ENCODE results near the gene AGO3. TPM values are rescaled to one million over a fixed set of nuclear protein-coding genes. Genes with fewer than 3 reads are reported as not detected.

The AGO3 gene
- polyA plus RNA-seq, 2 of the 4 experiments (the other 2 are of a cell fraction), result 3.8 to 14.7 TPM

DNA sequence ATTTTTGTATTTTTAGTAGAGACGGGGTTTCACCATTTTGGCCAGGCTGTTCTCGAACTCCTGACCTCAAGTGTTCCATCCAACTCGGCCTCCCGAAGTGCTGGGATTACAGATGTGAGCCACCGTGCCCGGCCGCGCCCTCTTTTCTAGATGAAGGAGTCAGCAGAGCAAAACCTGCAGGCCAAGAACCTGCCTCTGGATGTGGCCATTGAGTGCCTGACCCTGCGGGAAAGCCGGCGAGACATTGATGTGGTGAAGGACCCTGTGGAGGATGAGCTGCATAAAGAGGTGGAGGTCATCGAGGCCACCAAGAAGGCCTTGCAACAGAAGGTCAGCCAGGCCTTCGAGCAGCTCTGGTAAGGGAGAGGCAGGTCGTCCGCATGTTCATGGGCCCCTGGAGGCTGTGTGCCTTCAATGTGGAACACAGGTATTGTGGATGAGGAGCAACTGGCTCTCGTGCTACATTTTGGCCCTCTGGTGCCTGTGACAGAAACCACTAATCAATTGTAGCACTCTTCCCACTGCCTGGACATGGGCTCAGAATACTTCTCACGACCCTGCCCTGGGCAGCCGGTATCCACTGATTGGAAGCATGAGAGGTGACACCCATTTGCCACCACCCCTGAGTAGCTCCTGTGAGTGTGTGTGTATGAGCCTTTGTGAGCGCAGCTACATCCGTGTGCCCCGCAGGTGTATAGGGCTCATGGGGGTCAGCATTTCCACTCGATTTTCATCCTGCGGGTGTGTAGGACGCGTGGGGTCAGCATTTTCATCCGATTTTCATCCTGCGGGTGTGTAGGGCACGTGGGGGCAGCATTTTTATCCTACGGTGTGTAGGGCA lies 155.0 kb downstream of the AGO3 start:
- DNase-seq (ENCODE audit: low read depth in 1 of 2, low spot score in 1 of 2) (no peak), FAIRE-seq (no peak), ATAC-seq (no peak)
- 81% methylated on average over 21 of the region's 29 CpGs for WGBS (ENCODE audit: missing lambda C conversion rate)
- Histone ChIP-seq H3K9me3 (no peaks in the 10 kb centered on the region), H3K4me3 (no peak overlapping the region), H3K4me1 (peaks cover 6% of the 10 kb centered on the region), H3K4me2 (no peak overlapping the region), H3K27ac (no peak overlapping the region)
- no peak for TF ChIP-seq POLR2AphosphoS2 (conservative IDR thresholded peaks at IDR 0.05; ENCODE audit: low read length)
- no peak for TF ChIP-seq SMC3 (IDR thresholded peaks at IDR 0.05)
- no peak for TF ChIP-seq FOXS1 (CRISPR knock-in tag; IDR thresholded peaks at IDR 0.05)
- ChIA-PET POLR2A (no interaction called here), CTCF (interaction anchor here (0.8 to 2.6 kb wide), 4 partner anchors 11 to 257 kb away, joined by 3 to 11 read pairs (median 3); partner anchors contain the start of gene AGO1)

DNA sequence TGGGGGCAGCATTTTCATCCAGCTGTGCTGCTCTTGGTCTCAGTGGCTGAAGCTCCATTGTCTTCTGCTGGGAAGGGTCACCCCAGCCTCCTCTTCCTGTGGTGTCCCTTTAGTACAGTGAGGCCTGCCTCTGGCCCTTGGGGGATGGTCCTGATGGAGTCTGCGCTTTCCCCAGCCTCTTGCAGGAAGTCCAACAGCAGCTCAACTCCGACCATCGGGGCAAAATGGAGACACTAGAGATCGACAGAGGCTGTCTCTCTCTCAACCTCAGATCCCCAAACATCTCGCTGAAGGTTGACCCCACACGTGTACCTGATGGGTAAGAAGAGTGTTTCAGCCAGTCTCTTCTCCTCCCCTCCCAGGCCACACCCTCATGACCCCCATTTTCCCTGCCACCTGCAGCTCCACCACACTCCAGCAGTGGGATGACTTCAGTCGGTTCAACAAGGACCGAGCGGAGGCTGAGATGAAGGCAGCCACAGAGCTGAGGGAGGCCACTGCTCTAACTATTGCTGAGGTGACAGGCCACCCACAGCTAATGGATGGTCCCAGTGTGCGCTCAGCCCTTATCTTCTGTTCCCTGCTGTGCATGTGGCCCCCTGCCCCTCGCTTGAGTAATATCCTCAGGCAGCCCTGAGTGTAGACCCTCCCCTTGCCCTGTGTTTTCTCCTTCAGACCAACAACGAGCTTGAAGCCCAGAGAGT lies 155.8 kb downstream of the AGO3 start:
- WGBS (ENCODE audit: missing lambda C conversion rate), result 93% methylated on average over 8 of the region's 12 CpGs
- FAIRE-seq (no peak), DNase-seq (ENCODE audit: low read depth in 1 of 2, low spot score in 1 of 2) (no peak), ATAC-seq (no peak)
- Histone ChIP-seq H3K4me1 (peaks cover 6% of the 10 kb centered on the region), H3K27ac (no peak overlapping the region), H3K9me3 (no peaks in the 10 kb centered on the region), H3K4me2 (no peak overlapping the region), H3K4me3 (no peak overlapping the region)
- CTCF ChIA-PET, result interaction anchor here (0.8 to 2.6 kb wide), 7 partner anchors 9 to 256 kb away, joined by 3 to 11 read pairs (median 3); partner anchors contain the start of gene AGO1
- POLR2A ChIA-PET, result no interaction called here
- TF ChIP-seq EHMT2 (IDR thresholded peaks at IDR 0.05; ENCODE audit: low read depth), result no peak
- no peak for TF ChIP-seq JUN (IDR thresholded peaks at IDR 0.05)
- TF ChIP-seq RARB (CRISPR knock-in tag; IDR thresholded peaks at IDR 0.05), result no peak
- TF ChIP-seq SMC3 (IDR thresholded peaks at IDR 0.05), result no peak
- TF ChIP-seq FOXS1 (CRISPR knock-in tag; IDR thresholded peaks at IDR 0.05), result no peak

DNA sequence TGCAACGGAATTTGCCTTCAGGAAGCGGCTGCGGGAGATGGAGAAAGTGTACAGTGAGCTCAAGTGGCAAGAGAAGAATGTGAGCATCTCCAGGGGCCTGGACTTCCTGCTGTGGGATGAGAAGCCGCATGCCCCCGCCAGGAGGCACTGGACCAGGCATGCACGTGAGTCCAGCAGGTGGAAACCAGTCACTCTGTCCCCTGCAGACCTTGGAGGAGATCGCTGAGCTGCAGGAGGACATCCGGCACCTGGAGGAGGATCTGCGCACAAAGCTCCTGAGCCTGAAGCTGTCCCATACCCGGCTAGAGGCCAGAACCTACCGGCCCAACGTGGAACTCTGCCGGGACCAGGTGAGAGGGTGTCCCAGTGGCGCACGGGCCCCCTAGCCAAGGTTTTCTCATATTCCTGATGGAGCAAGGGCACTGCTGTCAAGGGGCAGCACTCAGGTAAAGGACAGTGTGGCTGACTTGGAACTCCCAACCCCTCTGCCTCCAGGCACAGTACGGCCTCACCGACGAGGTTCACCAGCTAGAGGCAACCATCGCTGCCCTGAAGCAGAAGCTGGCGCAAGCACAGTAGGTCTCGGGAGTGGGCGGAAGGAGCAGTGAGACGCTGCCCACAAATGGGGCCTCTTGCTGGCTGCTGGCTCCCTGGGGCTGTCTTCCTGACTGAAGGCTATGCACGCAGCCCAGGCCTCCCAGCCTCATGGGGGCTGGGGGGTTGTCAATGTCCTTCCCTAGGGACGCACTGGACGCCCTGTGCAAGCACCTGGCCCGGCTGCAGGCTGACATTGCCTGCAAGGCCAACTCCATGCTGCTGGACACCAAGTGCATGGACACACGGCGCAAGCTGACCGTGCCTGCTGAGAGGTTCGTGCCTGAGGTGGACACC lies 156.6 kb downstream of the AGO3 start:
- Histone ChIP-seq H3K9me3 (no peaks in the 10 kb centered on the region), H3K4me2 (no peak overlapping the region), H3K27ac (peak overlapping the region in 1 of 2 experiments; percentile 89; a peak in 2 of 6 replicates), H3K4me3 (no peak overlapping the region), H3K4me1 (peaks cover 6% of the 10 kb centered on the region)
- TF ChIP-seq GATA3 (IDR thresholded peaks at IDR 0.05; ENCODE audit: borderline replicate concordance) (no peak), KDM1A (IDR thresholded peaks at IDR 0.05; ENCODE audit: low read depth) (no peak)
- 87% methylated on average over 27 of the region's 31 CpGs for WGBS (ENCODE audit: missing lambda C conversion rate)
- no peak for DNase-seq (ENCODE audit: low read depth in 1 of 2, low spot score in 1 of 2)
- no peak for ATAC-seq
- CTCF ChIA-PET, result interaction anchor here (0.6 to 2.6 kb wide), 6 partner anchors 8 to 255 kb away, joined by 3 to 11 read pairs (median 4); no protein-coding TSS in a partner anchor
- POLR2A ChIA-PET, result no interaction called here
- FAIRE-seq, result no peak

DNA sequence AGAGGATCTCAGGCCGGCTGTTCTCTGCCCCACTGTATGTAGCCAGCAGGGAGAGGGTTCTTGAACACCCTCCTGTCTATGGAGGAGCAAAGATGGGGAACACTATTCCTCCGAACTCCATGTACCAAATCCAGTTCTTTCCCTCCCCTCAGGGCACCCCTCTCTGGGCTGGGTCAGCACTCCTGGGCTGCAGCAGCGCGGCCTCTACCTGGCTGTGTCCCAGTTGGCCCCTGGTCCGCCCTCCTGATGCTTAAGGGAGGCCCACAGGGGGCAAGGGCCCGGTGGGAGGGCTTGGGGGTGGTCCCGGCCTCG lies 157.3 kb downstream of the AGO3 start:
- DNase-seq (ENCODE audit: low read depth in 1 of 2, low spot score in 1 of 2) (no peak), FAIRE-seq (no peak), ATAC-seq (peak; percentile 33 to 41; a peak in 5 of 6 replicates)
- CTCF ChIA-PET, result interaction anchor here (0.6 to 2.6 kb wide), 4 partner anchors 12 to 46 kb away, joined by 3 to 11 read pairs (median 6); no protein-coding TSS in a partner anchor
- H3K4me1 ChIP-seq, result peaks cover 6% of the 10 kb centered on the region
- H3K9me3 ChIP-seq, result no peaks in the 10 kb centered on the region
- H3K27ac ChIP-seq, result peak overlapping the region; percentile 89 to 94
- TF ChIP-seq ZSCAN20 (CRISPR knock-in tag; IDR thresholded peaks at IDR 0.05) (no peak), FOSB (CRISPR knock-in tag; IDR thresholded peaks at IDR 0.05) (no peak), CBX8 (IDR thresholded peaks at IDR 0.05) (no peak), ZNF302 (CRISPR knock-in tag; IDR thresholded peaks at IDR 0.05) (no peak), TFCP2L1 (CRISPR knock-in tag; IDR thresholded peaks at IDR 0.05) (no peak), CEBPB (IDR thresholded peaks at IDR 0.05) (no peak), PHF8 (IDR thresholded peaks at IDR 0.05; ENCODE audit: borderline replicate concordance, low read depth) (no peak), KDM5A (IDR thresholded peaks at IDR 0.05) (no peak), ESRRA (IDR thresholded peaks at IDR 0.05; ENCODE audit: borderline replicate concordance, low read length) (no peak), FOXS1 (CRISPR knock-in tag; IDR thresholded peaks at IDR 0.05) (no peak), NR3C1 (IDR thresholded peaks at IDR 0.05) (no peak), POLR2AphosphoS2 (conservative IDR thresholded peaks at IDR 0.05; ENCODE audit: low read length) (no peak), KDM1A (IDR thresholded peaks at IDR 0.05; ENCODE audit: low read depth) (no peak), HOXA7 (CRISPR knock-in tag; IDR thresholded peaks at IDR 0.05) (no peak)
- TF ChIP-seq, protein P1, sequence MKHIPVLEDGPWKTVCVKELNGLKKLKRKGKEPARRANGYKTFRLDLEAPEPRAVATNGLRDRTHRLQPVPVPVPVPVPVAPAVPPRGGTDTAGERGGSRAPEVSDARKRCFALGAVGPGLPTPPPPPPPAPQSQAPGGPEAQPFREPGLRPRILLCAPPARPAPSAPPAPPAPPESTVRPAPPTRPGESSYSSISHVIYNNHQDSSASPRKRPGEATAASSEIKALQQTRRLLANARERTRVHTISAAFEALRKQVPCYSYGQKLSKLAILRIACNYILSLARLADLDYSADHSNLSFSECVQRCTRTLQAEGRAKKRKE (CRISPR knock-in tag; IDR thresholded peaks at IDR 0.05; ENCODE audit: low read depth), result no peak
- TF ChIP-seq, protein P2, sequence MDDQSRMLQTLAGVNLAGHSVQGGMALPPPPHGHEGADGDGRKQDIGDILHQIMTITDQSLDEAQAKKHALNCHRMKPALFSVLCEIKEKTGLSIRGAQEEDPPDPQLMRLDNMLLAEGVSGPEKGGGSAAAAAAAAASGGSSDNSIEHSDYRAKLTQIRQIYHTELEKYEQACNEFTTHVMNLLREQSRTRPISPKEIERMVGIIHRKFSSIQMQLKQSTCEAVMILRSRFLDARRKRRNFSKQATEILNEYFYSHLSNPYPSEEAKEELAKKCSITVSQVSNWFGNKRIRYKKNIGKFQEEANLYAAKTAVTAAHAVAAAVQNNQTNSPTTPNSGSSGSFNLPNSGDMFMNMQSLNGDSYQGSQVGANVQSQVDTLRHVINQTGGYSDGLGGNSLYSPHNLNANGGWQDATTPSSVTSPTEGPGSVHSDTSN (IDR thresholded peaks at IDR 0.05), result no peak
- POLR2A ChIA-PET, result no interaction called here
- peak overlapping the region; percentile 91 for H3K4me2 ChIP-seq
- WGBS (ENCODE audit: missing lambda C conversion rate), result 91% methylated on average over 2 of the region's 8 CpGs
- peak overlapping the region; percentile 98 for H3K4me3 ChIP-seq
